ENCODE measurements around the gene ZSWIM6.

DNA sequence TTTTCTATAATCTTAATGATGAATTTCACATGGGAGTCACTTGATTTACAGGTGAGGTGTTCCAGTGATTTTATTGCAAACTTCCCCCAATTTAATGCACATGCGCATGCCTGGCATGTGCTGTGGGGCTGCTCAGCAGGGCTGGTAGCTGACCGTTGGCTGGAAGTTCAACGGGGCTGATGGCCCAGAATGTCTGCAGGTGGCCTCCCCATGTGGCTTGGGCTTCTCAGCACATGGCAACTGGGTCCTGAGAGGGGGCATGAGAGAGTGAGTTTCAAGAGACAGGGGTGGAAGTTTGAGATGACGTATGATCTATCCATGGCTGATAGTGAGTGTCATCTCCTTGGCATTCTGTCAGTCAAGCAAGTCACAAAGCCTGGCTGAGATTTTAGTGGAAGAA is 259.8 kb downstream of the ZSWIM6 start:
- TF ChIP-seq, protein P1, sequence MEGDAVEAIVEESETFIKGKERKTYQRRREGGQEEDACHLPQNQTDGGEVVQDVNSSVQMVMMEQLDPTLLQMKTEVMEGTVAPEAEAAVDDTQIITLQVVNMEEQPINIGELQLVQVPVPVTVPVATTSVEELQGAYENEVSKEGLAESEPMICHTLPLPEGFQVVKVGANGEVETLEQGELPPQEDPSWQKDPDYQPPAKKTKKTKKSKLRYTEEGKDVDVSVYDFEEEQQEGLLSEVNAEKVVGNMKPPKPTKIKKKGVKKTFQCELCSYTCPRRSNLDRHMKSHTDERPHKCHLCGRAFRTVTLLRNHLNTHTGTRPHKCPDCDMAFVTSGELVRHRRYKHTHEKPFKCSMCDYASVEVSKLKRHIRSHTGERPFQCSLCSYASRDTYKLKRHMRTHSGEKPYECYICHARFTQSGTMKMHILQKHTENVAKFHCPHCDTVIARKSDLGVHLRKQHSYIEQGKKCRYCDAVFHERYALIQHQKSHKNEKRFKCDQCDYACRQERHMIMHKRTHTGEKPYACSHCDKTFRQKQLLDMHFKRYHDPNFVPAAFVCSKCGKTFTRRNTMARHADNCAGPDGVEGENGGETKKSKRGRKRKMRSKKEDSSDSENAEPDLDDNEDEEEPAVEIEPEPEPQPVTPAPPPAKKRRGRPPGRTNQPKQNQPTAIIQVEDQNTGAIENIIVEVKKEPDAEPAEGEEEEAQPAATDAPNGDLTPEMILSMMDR (IDR thresholded peaks at IDR 0.05): no peak
- no peak for TF ChIP-seq POLR2A (IDR thresholded peaks at IDR 0.05)
